Mucosa of stomach (tissue), 1 donor: Measurements from ENCODE around the gene COL23A1.

Experiments used
- H3K27me3 ChIP-seq: one replicate; pipeline ENCODE4 v1.7.0; 2013; ENCODE audit warnings: mild to moderate bottlenecking, low read length; ENCODE audit not compliant: control insufficient read depth, insufficient read depth
- H3K36me3 ChIP-seq: one replicate; pipeline ENCODE4 v1.7.0; 2013; ENCODE audit warnings: low read length; ENCODE audit not compliant: control insufficient read depth, insufficient read depth
- H3K4me1 ChIP-seq: one replicate; pipeline ENCODE4 v1.7.0; 2013; ENCODE audit warnings: mild to moderate bottlenecking, low read length; ENCODE audit not compliant: control insufficient read depth, insufficient read depth
- H3K4me3 ChIP-seq: one replicate; pipeline ENCODE4 v1.7.0; 2013; ENCODE audit warnings: low read length
- H3K9ac ChIP-seq: one replicate; pipeline ENCODE4 v1.7.0; 2013; ENCODE audit warnings: mild to moderate bottlenecking, low read length, moderate library complexity
- H3K9me3 ChIP-seq: one replicate; pipeline ENCODE4 v1.7.0; 2013; ENCODE audit warnings: mild to moderate bottlenecking, low read length, moderate library complexity; ENCODE audit not compliant: control insufficient read depth
- donor health status: Pancreatic carcinoma.

The COL23A1 gene

DNA sequence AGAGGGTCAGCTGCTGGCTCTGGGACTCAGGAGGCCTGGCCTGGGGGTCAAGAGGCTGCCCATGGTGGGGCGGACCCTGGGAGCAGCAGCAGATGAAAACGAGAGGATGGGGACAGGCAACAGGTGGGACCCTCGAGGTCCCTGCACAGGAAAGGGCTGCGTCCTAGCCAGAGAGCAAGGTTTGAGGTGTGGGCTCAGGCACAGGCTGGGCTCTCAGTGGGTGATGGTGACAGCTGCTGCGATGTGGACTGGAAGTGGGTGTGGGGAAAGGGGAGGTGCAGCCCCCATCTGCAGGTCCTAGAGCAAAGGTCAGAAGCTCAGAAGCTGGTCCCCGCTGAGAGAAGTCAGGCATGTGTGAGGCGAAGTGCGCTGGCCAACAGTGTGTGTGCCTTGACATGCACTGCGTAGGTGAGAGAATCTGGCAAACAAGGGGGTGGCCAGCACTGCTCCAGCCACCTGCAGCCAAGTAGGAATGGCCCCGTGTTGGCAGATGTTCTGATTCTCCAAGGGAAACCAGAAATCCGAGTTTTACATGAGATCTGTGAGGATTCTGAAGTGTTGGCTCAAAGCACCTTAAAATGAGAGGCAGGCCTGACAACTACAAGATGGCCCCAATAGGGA lies 85.7 kb downstream of the COL23A1 start:
- no peaks in the 10 kb centered on the region for H3K27me3 ChIP-seq
- no peaks in the 10 kb centered on the region for H3K36me3 ChIP-seq
- no peaks in the 10 kb centered on the region for H3K4me1 ChIP-seq
- no peak overlapping the region for H3K4me3 ChIP-seq
- H3K9me3 ChIP-seq: no peaks in the 10 kb centered on the region
- no peak overlapping the region for H3K9ac ChIP-seq

DNA sequence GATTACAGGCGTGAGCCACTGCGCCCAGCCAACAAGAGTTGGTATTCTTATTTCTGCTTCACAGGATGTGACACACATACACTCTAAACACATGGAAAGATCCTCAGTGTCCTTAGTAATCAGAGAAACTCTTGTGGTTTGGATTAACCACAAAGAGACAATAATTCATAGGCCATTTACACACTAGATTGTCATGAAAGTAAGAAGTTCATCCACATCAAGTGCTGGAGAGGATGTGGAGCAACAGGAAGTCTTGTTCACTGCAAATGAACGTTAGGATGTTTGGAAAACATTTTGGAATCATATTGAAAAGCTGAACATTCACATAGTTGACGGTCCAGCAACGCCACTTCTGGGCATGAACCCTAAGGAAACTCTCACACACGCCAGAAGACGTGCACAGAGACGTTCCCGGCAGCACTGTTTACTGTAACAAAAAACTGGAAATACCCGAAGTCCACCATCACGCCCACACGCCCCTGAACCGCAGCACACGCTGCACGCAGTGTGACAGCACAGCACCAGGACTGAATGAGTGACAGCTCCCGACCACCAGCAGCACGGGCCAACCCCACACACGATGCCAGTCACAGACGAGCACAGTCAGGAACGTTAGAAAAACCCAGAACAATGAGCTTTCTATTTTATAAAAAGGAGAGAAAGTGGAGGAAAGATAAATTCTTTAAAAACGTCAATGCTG lies 87.6 kb downstream of the COL23A1 start:
- no peaks in the 10 kb centered on the region for H3K4me1 ChIP-seq
- H3K27me3 ChIP-seq: no peaks in the 10 kb centered on the region
- no peaks in the 10 kb centered on the region for H3K36me3 ChIP-seq
- no peak overlapping the region for H3K4me3 ChIP-seq
- H3K9ac ChIP-seq: no peak overlapping the region
- H3K9me3 ChIP-seq: no peaks in the 10 kb centered on the region

GRCh38 chr5:178499352-178499751 lies 90.8 kb downstream of the COL23A1 start:
- Histone ChIP-seq H3K36me3 (no peaks in the 10 kb centered on the region), H3K4me1 (no peaks in the 10 kb centered on the region), H3K27me3 (no peaks in the 10 kb centered on the region), H3K4me3 (no peak overlapping the region), H3K9me3 (no peaks in the 10 kb centered on the region), H3K9ac (no peak overlapping the region)

DNA sequence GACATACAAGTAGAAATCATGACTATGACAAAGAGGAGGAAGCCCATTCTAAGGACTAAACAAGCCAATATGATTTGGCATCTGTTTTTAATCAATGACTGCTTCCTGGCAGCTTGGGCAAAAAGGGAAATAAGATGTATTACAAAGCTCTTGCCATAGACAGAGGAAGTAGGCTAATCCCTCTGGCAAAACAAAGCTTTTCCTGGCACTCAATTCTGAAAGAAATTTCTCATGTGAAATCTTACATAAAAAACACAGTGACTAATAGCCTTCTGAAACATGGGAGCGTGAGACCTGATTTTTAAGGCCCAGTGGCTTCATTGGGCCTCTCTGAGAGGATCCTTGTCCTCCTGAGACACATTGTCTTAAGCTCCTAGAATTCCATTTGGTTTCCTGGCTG lies 93.6 kb downstream of the COL23A1 start:
- Histone ChIP-seq H3K27me3 (no peaks in the 10 kb centered on the region), H3K4me1 (no peaks in the 10 kb centered on the region), H3K9ac (no peak overlapping the region), H3K9me3 (no peaks in the 10 kb centered on the region), H3K36me3 (no peaks in the 10 kb centered on the region), H3K4me3 (no peak overlapping the region)

- Histone ChIP-seq H3K36me3 (no peaks in the 10 kb centered on the region), H3K9me3 (no peaks in the 10 kb centered on the region), H3K4me3 (no peak overlapping the region), H3K27me3 (no peaks in the 10 kb centered on the region), H3K9ac (no peak overlapping the region), H3K4me1 (no peaks in the 10 kb centered on the region)
These were observed 94.0 kb downstream of the COL23A1 start for GRCh38 chr5:178496214-178496613.

DNA sequence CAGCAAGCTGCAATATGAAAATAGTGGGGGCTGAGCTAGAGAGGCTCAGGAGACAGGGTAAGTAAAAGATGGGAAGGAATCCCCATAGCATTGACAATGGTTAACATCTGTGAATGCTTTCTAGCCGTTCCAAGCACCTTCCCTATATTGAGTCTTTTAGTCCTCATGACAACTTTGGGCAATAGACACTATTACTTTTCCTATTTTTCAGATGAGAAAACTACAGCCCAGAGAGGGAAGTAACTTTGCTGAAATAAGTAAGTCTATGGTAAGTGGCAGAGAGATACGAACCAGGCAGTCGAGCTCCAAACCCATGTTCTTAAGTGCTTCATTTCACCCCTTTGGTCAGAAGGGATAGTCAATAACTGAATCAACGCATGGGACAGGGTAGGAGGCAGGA lies 94.5 kb downstream of the COL23A1 start:
- no peaks in the 10 kb centered on the region for H3K36me3 ChIP-seq
- no peak overlapping the region for H3K9ac ChIP-seq
- no peak overlapping the region for H3K4me3 ChIP-seq
- H3K27me3 ChIP-seq: no peaks in the 10 kb centered on the region
- H3K4me1 ChIP-seq: no peaks in the 10 kb centered on the region
- no peaks in the 10 kb centered on the region for H3K9me3 ChIP-seq

GRCh38 chr5:178492278-178492677 lies 97.9 kb downstream of the COL23A1 start:
- Histone ChIP-seq H3K4me3 (no peak overlapping the region), H3K4me1 (no peaks in the 10 kb centered on the region), H3K9ac (no peak overlapping the region), H3K9me3 (no peaks in the 10 kb centered on the region), H3K27me3 (no peaks in the 10 kb centered on the region), H3K36me3 (no peaks in the 10 kb centered on the region)

DNA sequence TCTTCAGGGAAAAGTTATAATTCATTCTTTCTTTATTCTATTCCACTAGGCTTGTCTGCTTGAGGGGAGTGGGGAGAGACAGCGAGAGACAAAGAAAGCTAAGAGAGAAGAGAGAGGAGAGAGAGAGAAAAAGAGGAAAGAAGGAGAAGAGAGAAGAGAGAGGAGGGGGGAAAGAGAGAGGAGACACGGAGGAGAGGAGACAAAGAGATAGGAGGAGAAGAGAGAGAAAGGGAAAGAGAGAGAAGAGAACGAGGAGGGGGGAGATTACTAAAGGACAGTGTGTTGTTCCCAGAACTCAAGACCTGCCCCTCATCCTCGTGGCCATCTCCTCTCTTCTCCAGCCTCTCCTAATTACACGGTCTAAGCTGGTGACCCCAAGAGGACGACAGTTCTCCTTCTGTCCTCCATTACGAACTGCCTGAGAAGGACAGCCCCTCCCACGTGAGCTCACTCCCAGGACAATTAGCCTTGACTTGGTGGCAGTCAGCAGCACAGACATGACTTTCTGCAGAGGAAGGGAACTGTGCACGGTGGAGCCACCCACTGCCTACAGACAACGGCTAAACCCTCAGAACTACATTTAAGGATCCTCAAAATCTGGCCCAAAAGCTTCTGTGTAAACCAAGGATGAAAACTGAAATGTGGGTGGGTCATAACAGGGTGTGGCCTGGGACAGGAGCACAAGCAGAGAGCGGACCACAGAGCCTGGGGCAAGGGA lies 99.1 kb downstream of the COL23A1 start:
- no peaks in the 10 kb centered on the region for H3K4me1 ChIP-seq
- no peaks in the 10 kb centered on the region for H3K9me3 ChIP-seq
- H3K27me3 ChIP-seq: no peaks in the 10 kb centered on the region
- H3K9ac ChIP-seq: no peak overlapping the region
- H3K4me3 ChIP-seq: no peak overlapping the region
- H3K36me3 ChIP-seq: no peaks in the 10 kb centered on the region

GRCh38 chr5:178489271-178489976 lies 100.8 kb downstream of the COL23A1 start:
- no peaks in the 10 kb centered on the region for H3K9me3 ChIP-seq
- H3K4me1 ChIP-seq: no peaks in the 10 kb centered on the region
- no peak overlapping the region for H3K9ac ChIP-seq
- H3K27me3 ChIP-seq: no peaks in the 10 kb centered on the region
- no peak overlapping the region for H3K4me3 ChIP-seq
- no peaks in the 10 kb centered on the region for H3K36me3 ChIP-seq

DNA sequence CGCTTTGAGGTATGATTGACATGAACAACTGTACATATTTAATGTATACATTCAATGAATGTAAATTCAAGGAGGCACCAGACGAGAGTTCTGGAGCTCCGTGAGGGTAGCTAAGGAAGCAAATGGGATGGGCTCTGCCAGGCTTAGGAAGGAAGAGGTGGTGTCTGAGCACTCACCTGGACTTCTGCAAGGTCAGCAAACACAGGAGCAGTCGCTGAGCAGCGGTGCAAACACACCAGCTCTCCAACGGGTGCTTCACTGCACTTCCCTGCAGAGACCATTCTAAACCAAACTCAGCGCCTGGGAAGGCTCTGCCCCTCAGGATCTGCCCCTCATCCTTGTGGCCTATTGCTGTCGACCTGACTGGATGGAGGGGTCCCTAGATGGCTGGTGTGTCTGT lies 101.5 kb downstream of the COL23A1 start:
- Histone ChIP-seq H3K4me1 (no peaks in the 10 kb centered on the region), H3K4me3 (no peak overlapping the region), H3K9ac (no peak overlapping the region), H3K9me3 (no peaks in the 10 kb centered on the region), H3K27me3 (no peaks in the 10 kb centered on the region), H3K36me3 (no peaks in the 10 kb centered on the region)

- H3K9me3 ChIP-seq: no peaks in the 10 kb centered on the region
- H3K36me3 ChIP-seq: no peaks in the 10 kb centered on the region
- H3K4me3 ChIP-seq: no peak overlapping the region
- H3K27me3 ChIP-seq: no peaks in the 10 kb centered on the region
- H3K4me1 ChIP-seq: no peaks in the 10 kb centered on the region
- no peak overlapping the region for H3K9ac ChIP-seq
These were observed 102.1 kb downstream of the COL23A1 start for GRCh38 chr5:178487911-178488600.
